ENCODE results near the gene FHIP2A.

DNA sequence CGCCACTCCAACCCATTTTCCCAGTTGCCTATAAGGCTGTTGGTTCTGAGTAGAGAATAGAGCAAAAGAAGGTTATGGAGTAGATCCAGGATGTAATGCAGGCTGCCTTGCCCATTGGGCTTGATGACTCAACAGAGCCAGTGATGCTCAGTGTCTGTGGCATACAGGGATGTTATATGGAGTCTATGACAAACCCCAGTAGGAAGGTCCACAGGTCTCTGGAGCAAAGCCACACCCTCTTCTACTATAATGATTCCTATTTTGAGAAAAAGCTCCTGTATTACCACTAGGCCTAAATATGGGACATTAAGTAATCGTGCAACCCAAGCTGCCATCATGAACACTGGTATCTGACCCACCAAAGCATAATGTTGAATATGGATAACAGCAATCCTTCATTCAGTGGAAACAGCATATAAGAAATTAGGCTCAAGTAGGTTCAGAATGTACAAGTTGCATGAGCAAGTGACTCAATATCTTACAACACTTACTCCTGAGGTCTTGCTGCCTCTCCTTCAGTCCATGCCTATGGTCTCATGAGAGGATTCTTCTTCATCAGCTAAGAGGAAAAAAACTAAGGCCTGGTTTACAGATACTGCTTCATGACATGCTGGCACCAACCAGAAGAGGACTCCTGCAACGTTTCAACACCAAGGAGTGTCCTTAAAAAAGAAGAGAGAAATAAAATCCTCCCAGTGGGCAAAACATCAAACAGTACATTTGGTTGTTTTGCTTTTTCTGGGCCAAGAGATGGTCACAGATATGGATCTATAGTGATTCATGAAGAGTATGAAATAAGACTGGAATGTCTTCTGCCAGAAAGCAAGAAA lies 14.8 kb upstream of the FHIP2A start:
- no peak for TF ChIP-seq CEBPB (IDR thresholded peaks at IDR 0.05)
- TF ChIP-seq REST (IDR thresholded peaks at IDR 0.05; ENCODE audit: low read depth): no peak
- TF ChIP-seq TAF1 (IDR thresholded peaks at IDR 0.05; ENCODE audit: low read depth): no peak
- no peak for TF ChIP-seq EP300 (IDR thresholded peaks at IDR 0.05; ENCODE audit: borderline replicate concordance)
- no peak for TF ChIP-seq CREB1 (IDR thresholded peaks at IDR 0.05; ENCODE audit: low read depth)
- no peak for TF ChIP-seq YY1 (IDR thresholded peaks at IDR 0.05; ENCODE audit: low read depth)
- TF ChIP-seq RAD21 (IDR thresholded peaks at IDR 0.05; ENCODE audit: low read depth): no peak
- TF ChIP-seq, protein P1, sequence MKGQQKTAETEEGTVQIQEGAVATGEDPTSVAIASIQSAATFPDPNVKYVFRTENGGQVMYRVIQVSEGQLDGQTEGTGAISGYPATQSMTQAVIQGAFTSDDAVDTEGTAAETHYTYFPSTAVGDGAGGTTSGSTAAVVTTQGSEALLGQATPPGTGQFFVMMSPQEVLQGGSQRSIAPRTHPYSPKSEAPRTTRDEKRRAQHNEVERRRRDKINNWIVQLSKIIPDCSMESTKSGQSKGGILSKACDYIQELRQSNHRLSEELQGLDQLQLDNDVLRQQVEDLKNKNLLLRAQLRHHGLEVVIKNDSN (IDR thresholded peaks at IDR 0.05): no peak
- no peak for TF ChIP-seq NFIC (IDR thresholded peaks at IDR 0.05)
- TF ChIP-seq, protein P2, sequence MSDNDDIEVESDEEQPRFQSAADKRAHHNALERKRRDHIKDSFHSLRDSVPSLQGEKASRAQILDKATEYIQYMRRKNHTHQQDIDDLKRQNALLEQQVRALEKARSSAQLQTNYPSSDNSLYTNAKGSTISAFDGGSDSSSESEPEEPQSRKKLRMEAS (IDR thresholded peaks at IDR 0.05): no peak
- no peak for TF ChIP-seq FOXM1 (IDR thresholded peaks at IDR 0.05; ENCODE audit: borderline replicate concordance, low read depth)
- no peak for TF ChIP-seq EGR1 (IDR thresholded peaks at IDR 0.05)
- TF ChIP-seq TCF12 (IDR thresholded peaks at IDR 0.05; ENCODE audit: low read depth): no peak
- no peak for TF ChIP-seq ZBTB7A (IDR thresholded peaks at IDR 0.05; ENCODE audit: low read depth)

Data from Ishikawa (cell line).